D721Med (cell line): ENCODE measurements around the gene PVALEF.
"Not testable (repeated sequence)": the region's sequence is repeated elsewhere in the genome, so short reads cannot be mapped to it uniquely, and the experiment has no call there.

Experiments used
- DNase-seq: peaks from one replicate; pipeline ENCODE4 v3.0.0; 2011; ENCODE audit warnings: low spot score; ENCODE audit not compliant: insufficient read length
- FAIRE-seq: peaks from 2 replicates; lab custom pipeline; 2011; peaks lifted over from hg19 to GRCh38; lab: Jason Lieb, UNC
- CTCF ChIP-seq: IDR thresholded peaks from 2 replicates; pipeline ENCODE4 v1.5.1; 2012; ENCODE audit warnings: mild to moderate bottlenecking, control low read depth; ENCODE audit not compliant: insufficient read depth; ENCODE audit errors: missing control alignments

The PVALEF gene

DNA sequence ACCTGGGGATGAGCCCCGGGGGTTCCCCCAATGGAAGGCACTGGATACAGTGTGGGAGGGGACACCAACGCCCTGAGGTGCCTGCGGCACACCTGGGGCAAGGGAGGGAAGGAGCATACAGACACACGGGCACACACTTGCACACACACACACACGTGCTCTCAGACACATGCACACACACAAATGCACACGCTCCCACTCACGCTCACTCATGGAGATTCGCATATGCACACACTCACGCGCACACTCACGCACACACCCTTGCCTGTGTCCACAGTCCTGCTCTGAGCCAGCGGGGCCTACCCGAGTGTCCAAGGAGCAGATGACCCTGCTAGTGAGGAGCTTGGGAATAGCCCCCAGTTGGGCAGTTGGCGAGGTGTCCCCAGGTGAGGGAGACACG is 16.7 kb upstream of the PVALEF start:
- no peak for DNase-seq
- no peak for TF ChIP-seq CTCF
- FAIRE-seq = no peak

GRCh38 chr17:81148986-81149533 is 16.2 kb upstream of the PVALEF start:
- DNase-seq = no peak
- FAIRE-seq = no peak
- TF ChIP-seq CTCF = no peak

DNA sequence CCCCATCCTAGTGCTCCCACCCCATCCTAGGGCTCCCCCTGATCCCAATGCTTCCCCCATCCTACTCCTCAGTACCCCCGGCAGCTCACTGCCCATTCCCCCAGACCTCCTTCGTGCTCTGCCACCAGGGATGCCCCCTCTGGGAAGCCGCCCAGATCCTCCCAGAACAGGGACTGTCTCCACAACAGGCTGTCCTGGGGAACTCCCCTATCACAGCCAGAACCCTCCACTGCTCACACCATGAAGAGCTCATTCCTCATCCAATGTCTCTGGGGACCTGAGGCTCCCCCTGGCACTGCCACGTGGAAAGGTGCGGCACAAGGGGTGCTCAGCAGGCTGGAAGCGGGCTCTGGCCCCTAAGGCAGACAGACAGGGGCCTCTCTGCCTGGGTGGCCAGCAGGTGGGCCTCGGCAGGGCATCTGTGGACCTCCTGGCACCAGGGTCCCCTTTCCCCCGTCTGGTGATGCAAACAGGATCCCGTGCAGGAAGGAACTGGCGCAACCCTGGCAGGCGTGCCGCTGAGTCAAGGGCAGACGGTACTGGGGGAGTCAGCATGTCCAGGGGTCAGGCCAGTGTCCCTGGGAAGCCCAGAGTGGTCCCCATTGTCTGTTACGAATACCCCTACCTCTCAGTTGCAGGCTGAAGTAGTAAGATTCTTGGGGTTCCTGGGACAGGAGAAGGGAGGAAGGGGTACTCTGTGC is 14.8 kb upstream of the PVALEF start:
- FAIRE-seq = no peak
- TF ChIP-seq CTCF = no peak
- DNase-seq = no peak

DNA sequence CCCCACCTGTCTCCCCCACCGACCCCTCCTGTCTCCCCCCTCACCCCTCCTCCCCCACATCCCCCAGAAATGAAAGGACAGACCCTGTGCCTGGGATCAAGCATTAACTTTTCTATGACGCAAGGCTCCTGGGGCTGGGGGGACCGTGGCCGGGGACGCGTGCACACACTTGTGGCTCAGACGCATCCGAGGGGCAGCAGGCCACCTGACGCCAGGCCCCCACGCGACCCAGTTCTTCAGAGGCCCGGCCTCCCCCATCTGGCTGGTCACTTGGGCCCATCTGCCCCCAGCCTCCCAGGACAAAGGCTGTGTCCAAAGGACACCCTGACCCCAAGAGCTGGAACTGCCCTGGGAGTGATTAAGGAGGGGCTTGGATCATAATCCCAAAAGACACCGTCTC is 14.0 kb upstream of the PVALEF start:
- FAIRE-seq = no peak
- no peak for DNase-seq
- no peak for TF ChIP-seq CTCF

GRCh38 chr17:81152288-81152828 is 12.9 kb upstream of the PVALEF start:
- FAIRE-seq (no peak), DNase-seq (no peak)
- no peak for TF ChIP-seq CTCF

GRCh38 chr17:81153340-81153803 is 11.9 kb upstream of the PVALEF start:
- FAIRE-seq = no peak

DNA sequence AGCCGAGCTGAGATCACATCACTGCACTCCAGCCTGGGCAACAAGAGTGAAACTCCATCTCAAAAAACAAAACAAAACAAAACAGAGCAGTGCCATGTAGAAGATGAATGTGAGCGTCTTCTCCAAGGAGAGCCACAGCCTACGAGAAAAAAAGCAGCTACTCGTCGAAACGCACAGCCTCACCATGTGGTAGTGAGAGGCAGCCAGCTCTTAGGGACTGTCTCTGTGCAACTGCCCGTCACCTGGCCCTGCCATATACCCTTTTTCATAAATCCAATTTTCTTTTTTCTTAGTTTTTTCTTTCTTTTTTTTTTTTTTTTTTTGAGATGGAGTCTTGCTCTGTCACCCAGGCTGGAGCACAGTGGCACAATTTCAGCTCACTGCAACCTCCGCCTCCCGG is 11.3 kb upstream of the PVALEF start:
- not testable (repeated sequence) for DNase-seq, FAIRE-seq

More at GRCh38 chr17:81153340-81153803, 11.9 kb upstream of the PVALEF start:
- no peak for DNase-seq
- no peak for TF ChIP-seq CTCF
